OCI-LY7 (cell line): Measurements from ENCODE around the gene GJC2. TPM values are rescaled to one million over a fixed set of nuclear protein-coding genes. Genes with fewer than 3 reads are reported as not detected.
A peak's percentile ranks its signal among the peaks of the same experiment; 100 is the strongest.

ENCODE experiments used
- BruUV-seq: library from RNA; stranded (reverse); fragments of 400-500 nt; replicated peaks from 2 replicates; lab custom pipeline; 2021; lab: Mats Ljungman, UMichigan
- CTCF ChIA-PET: fragments of 300-600 bp; sonication (Branson Sonifier 250); formaldehyde crosslinking; loops from one replicate; lab custom pipeline; 2022; ENCODE audit warnings: antibody characterized with exemption; ENCODE audit not compliant: unreplicated experiment; lab: Charles Lee
- POLR2A ChIA-PET: fragments of 300-600 bp; sonication (Branson Sonifier 250); formaldehyde crosslinking; loops from one replicate; lab custom pipeline; 2022; ENCODE audit warnings: antibody characterized with exemption; lab: Charles Lee
- DNase-seq: peaks from one replicate; pipeline ENCODE4 v3.0.0-alpha.2; 2015; ENCODE audit warnings: low spot score
- H2AFZ ChIP-seq: fragments of 200-600 bp; sonication (generic), shearing (Covaris generic); 2 replicates; pipeline ENCODE4 v1.6.1; 2014; ENCODE audit warnings: mild to moderate bottlenecking, antibody characterized with exemption, low read length, moderate library complexity
- H3K27ac ChIP-seq: fragments of 200-600 bp; sonication (generic); 2 replicates; pipeline ENCODE4 v1.5.1; 2014; ENCODE audit warnings: mixed run types, low read depth, mild to moderate bottlenecking, moderate library complexity, low read length, inconsistent platforms; ENCODE audit not compliant: poor library complexity, severe bottlenecking
- H3K36me3 ChIP-seq: fragments of 200-600 bp; sonication (generic); 2 replicates; pipeline ENCODE4 v1.6.1; 2014; ENCODE audit warnings: mild to moderate bottlenecking, antibody characterized with exemption, low read length, moderate library complexity, mixed read lengths; ENCODE audit not compliant: insufficient read depth
- H3K4me1 ChIP-seq: fragments of 200-600 bp; sonication (generic); 2 replicates; pipeline ENCODE4 v1.5.1; 2014; ENCODE audit warnings: mild to moderate bottlenecking, low read length; ENCODE audit not compliant: insufficient read depth, poor library complexity, severe bottlenecking
- H3K4me2 ChIP-seq: fragments of 200-600 bp; sonication (generic); 2 replicates; pipeline ENCODE4 v1.6.1; 2014; ENCODE audit warnings: mild to moderate bottlenecking, low read length
- H3K4me3 ChIP-seq: fragments of 200-600 bp; sonication (generic); 2 replicates; pipeline ENCODE4 v1.5.1; 2014; ENCODE audit warnings: mild to moderate bottlenecking, low read depth, low read length; ENCODE audit not compliant: poor library complexity, severe bottlenecking
- H3K79me2 ChIP-seq: fragments of 200-600 bp; sonication (generic); 2 replicates; pipeline ENCODE4 v1.6.1; 2016; ENCODE audit warnings: low read depth, mild to moderate bottlenecking, low read length, moderate library complexity, mixed read lengths; ENCODE audit not compliant: insufficient read depth
- H3K9me2 ChIP-seq: fragments of 200-600 bp; sonication (generic); 2 replicates; pipeline ENCODE4 v1.6.1; 2016; ENCODE audit warnings: mild to moderate bottlenecking, low read length, mixed read lengths; ENCODE audit not compliant: insufficient read depth
- H3K9me3 ChIP-seq: fragments of 200-600 bp; sonication (generic); 2 replicates; pipeline ENCODE4 v1.6.1; 2014; ENCODE audit warnings: mild to moderate bottlenecking, mixed run types, low read length, mixed read lengths
- H4K20me1 ChIP-seq: fragments of 200-600 bp; sonication (generic); 2 replicates; pipeline ENCODE4 v1.6.1; 2014; ENCODE audit warnings: mild to moderate bottlenecking, antibody characterized with exemption, low read length, moderate library complexity, mixed read lengths; ENCODE audit not compliant: insufficient read depth
- CTCF ChIP-seq: fragments of 200-600 bp; sonication (generic); conservative IDR thresholded peaks from 2 replicates; pipeline ENCODE4 v1.5.1; 2014; ENCODE audit warnings: mild to moderate bottlenecking, antibody characterized with exemption, low read length, moderate library complexity, mixed read lengths
- EZH2phosphoT487 ChIP-seq: fragments of 200-600 bp; sonication (generic); IDR thresholded peaks from 2 replicates; pipeline ENCODE4 v1.6.1; 2018; ENCODE audit warnings: low read depth, borderline replicate concordance, mild to moderate bottlenecking, mixed run types, antibody characterized with exemption, low read length, moderate library complexity, mixed read lengths
- intact Hi-C: fragments of 100-400 bp; cut with micrococcal nuclease; formaldehyde crosslinking; loops from one replicate; pipeline ENCODE4 v1.10.0; 2022; ENCODE audit not compliant: unreplicated experiment
- total RNA-seq, 2 experiments: library from RNA; depleted of rRNA in 1 of 2; stranded (reverse); fragments of >200 nt in 1 of 2; shearing (Covaris generic) in 1 of 2; gene quantifications; 2 replicates each; pipeline ENCODE4 v1.2.3, GENCODE V29; 2014 to 2022

GJC2 gene
- total RNA-seq, 2 experiments from 2014 or later = 0.22 to 0.80 TPM

- peaks cover 5% of the 10 kb centered on the region; the same call in 1 of the 2 replicates for H3K36me3 ChIP-seq
- POLR2A ChIA-PET = interaction anchor here (0.8 to 2.3 kb wide), 4 partner anchors 15 to 328 kb away, joined by 3 to 19 read pairs (median 4); partner anchors contain the start of gene IBA57
- DNase-seq = peak; percentile 45
- peaks cover 47% of the 10 kb centered on the region for H3K4me1 ChIP-seq
- peak overlapping the region; percentile 52 for H3K4me2 ChIP-seq
- CTCF ChIA-PET = no interaction called here
- H3K9me2 ChIP-seq = no peaks in the 10 kb centered on the region
- no peaks in the 10 kb centered on the region for H4K20me1 ChIP-seq
- peaks cover 17% of the 10 kb centered on the region for H3K79me2 ChIP-seq
- H2AFZ ChIP-seq = peak overlapping the region; percentile 84; the same call in 1 of the 2 replicates
- TF ChIP-seq CTCF = no peak
- no peak for TF ChIP-seq EZH2phosphoT487
- no peaks in the 10 kb centered on the region for H3K9me3 ChIP-seq
- peak overlapping the region; percentile 79 for H3K27ac ChIP-seq
- BruUV-seq = no TSS peak
- H3K4me3 ChIP-seq = no peak overlapping the region
- intact Hi-C loops = loop anchor here (10.0 kb wide), 2 partner anchors 138 to 268 kb away; partner anchors contain the start of gene TRIM11
These were observed 12.8 kb upstream of the GJC2 start for GRCh38 chr1:228136901-228137300.

GRCh38 chr1:228139406-228139930, 10.3 kb upstream of the GJC2 start:
- DNase-seq = no peak
- ChIA-PET CTCF (no interaction called here), POLR2A (interaction anchor here (0.6 to 1.3 kb wide), 3 partner anchors 20 to 1464 kb away, joined by 3 to 5 read pairs (median 3); partner anchors contain the start of gene IBA57)
- H3K9me2 ChIP-seq = no peaks in the 10 kb centered on the region
- intact Hi-C loops = loop anchor here (1.0 to 10.0 kb wide), 4 partner anchors 36 to 317 kb away; partner anchors contain the start of genes C1orf35 and TRIM11
- peaks cover 16% of the 10 kb centered on the region; the same call in 1 of the 2 replicates for H4K20me1 ChIP-seq
- no peaks in the 10 kb centered on the region for H3K9me3 ChIP-seq
- H3K4me2 ChIP-seq = peak overlapping the region; percentile 80
- peaks cover 73% of the 10 kb centered on the region for H3K4me1 ChIP-seq
- BruUV-seq = no TSS peak
- peaks cover 43% of the 10 kb centered on the region for H3K79me2 ChIP-seq
- H3K36me3 ChIP-seq = peaks cover 25% of the 10 kb centered on the region; the same call in 1 of the 2 replicates
- TF ChIP-seq EZH2phosphoT487 = no peak
- peak overlapping the region; percentile 92 for H3K4me3 ChIP-seq
- peak overlapping the region; percentile 79 for H3K27ac ChIP-seq
- peak overlapping the region; percentile 79 for H2AFZ ChIP-seq

- Histone ChIP-seq H3K4me3 (peak within 1 kb of the TSS; percentile 92), H3K27ac (peak within 1 kb of the TSS; percentile 79), H3K36me3 (peaks cover 25% of the 10 kb centered on the region; the same call in 1 of the 2 replicates), H3K9me2 (no peaks in the 10 kb centered on the region), H3K9me3 (no peaks in the 10 kb centered on the region), H3K79me2 (peaks cover 47% of the 10 kb centered on the region), H2AFZ (peak within 1 kb of the TSS; percentile 79), H3K4me1 (peaks cover 77% of the 10 kb centered on the region), H3K4me2 (peak within 1 kb of the TSS; percentile 99), H4K20me1 (peaks cover 16% of the 10 kb centered on the region; the same call in 1 of the 2 replicates)
- peak; percentile 100 for DNase-seq
- BruUV-seq = TSS peak; percentile 73
- ChIA-PET POLR2A (interaction anchor here (0.6 to 1.3 kb wide), 5 partner anchors 14 to 1465 kb away, joined by 3 to 5 read pairs (median 3); partner anchors contain the start of gene IBA57), CTCF (no interaction called here)
- intact Hi-C loops = loop anchor here (1.0 to 10.0 kb wide), 4 partner anchors 37 to 317 kb away; partner anchors contain the start of genes C1orf35 and TRIM11
- TF ChIP-seq EZH2phosphoT487 = no peak
- 0 out of 2 replicates have a peak, but pooled peaks have one; percentile 20 for TF ChIP-seq CTCF
These were observed 9.6 kb upstream of the GJC2 start, which contains the start of gene GUK1 for GRCh38 chr1:228139931-228140723. Gene GUK1 (plus strand): TSS chr1:228140279. CDS start chr1:228140303, 24 bp downstream.
